Epidermal melanocyte (primary cell): ENCODE measurements around the gene NHERF2.

ENCODE experiments used
- DNase-seq: peaks from one replicate; pipeline ENCODE4 v3.0.0; 2011; ENCODE audit warnings: low spot score; ENCODE audit not compliant: insufficient read length

The NHERF2 gene

GRCh38 chr16:2026461-2027023, at the start of gene NHERF2:
Gene NHERF2 (plus strand): TSS chr16:2026902. CDS start chr16:2027006, 104 bp downstream.
- DNase-seq, result peak; percentile 78

GRCh38 chr16:1976951-1977874, 49.5 kb upstream of the NHERF2 start:
- no peak for DNase-seq

GRCh38 chr16:1977875-1978268, 48.8 kb upstream of the NHERF2 start:
- DNase-seq, result no peak

DNA sequence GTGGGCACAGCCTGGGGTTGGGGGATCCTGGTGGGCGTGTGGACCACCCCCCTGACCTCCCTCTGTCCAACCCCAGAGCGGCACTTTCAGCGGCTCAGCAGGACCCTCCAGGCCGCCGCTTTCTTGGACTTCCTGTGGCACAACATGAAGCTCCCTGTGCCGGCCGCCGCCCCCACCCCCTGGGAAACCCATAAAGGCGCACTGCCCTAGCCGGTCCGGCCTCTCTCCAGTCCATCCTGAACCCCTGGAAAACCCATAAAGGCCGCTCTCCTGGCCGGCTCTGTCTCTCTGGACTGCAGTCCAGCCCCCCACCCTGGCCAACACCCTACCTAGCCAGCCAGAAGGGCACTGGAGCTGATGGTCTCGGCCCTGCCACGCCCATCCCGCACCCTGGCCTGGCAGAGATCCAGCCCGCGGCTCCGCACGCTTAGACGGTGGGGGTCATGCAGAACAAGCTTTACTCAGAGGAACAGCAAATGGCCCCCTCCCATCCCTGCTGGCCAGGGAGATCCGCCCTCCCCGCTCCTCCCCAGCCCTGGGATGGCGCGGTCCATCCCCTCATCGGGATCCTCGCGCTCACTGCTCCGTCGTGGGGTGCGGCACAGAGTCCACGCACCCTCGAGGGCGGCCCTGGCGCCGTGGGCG, 48.1 kb upstream of the NHERF2 start:
- no peak for DNase-seq

GRCh38 chr16:1979271-1980029, 47.3 kb upstream of the NHERF2 start:
- no peak for DNase-seq

GRCh38 chr16:1980030-1980769, 46.5 kb upstream of the NHERF2 start:
- no peak for DNase-seq

GRCh38 chr16:1980770-1981087, 46.0 kb upstream of the NHERF2 start:
- DNase-seq, result no peak

DNA sequence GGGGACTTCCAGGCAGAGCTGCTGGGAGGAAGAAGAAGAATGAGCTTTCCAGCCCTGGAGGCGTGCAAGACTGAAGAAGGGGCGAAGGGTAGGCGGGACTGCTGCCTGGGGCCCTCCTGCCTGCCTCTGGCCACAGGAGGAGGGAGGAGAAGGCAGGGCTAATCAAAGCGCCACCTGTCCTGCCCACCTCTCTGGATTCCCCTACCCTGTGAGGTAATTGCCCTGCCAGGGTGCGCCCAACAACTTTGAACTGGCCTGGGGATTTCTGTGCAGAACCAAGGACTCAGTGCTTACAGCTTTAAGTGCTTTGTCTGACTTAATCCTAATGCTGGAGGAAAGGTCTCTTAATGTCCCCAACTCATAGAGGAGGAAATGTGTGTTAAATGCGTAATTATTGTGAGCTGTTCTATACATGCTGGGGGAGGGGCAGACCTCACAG, 45.3 kb upstream of the NHERF2 start, which contains the start of gene NOXO1:
NOXO1 (minus strand) TSS at position 72 of the 439 bp plus-strand sequence. CDS start 290 bp downstream, outside the sequence.
- DNase-seq, result no peak

- DNase-seq, result no peak
Measured at GRCh38 chr16:1982013-1982433, 44.7 kb upstream of the NHERF2 start.

DNA sequence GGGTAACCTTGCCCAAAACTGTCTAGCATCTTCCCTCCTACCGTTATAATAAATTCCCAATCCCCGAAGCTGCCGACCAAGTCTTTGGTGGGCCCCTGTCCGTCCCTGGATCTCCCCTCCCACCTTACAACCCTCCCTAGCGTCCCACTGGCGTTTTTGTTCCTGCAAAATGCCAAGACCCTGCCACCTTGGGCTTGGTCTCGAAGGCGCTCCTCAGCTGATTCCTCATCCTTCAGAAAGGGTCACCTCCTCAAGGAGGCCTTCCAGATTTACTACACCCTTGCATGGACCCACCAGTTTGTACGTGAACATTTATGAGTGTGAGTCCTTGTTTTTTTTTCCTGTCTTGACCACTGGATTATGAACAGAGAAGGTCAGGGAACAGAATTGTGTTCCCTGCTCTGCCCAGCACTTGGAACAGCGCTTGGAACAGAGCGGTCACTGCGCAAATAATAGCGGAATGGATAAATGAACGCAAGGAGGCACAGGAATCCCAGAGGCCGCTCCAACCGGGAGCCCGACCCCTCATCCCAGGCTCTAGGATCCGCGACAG, 43.6 kb upstream of the NHERF2 start:
- no peak for DNase-seq

DNA sequence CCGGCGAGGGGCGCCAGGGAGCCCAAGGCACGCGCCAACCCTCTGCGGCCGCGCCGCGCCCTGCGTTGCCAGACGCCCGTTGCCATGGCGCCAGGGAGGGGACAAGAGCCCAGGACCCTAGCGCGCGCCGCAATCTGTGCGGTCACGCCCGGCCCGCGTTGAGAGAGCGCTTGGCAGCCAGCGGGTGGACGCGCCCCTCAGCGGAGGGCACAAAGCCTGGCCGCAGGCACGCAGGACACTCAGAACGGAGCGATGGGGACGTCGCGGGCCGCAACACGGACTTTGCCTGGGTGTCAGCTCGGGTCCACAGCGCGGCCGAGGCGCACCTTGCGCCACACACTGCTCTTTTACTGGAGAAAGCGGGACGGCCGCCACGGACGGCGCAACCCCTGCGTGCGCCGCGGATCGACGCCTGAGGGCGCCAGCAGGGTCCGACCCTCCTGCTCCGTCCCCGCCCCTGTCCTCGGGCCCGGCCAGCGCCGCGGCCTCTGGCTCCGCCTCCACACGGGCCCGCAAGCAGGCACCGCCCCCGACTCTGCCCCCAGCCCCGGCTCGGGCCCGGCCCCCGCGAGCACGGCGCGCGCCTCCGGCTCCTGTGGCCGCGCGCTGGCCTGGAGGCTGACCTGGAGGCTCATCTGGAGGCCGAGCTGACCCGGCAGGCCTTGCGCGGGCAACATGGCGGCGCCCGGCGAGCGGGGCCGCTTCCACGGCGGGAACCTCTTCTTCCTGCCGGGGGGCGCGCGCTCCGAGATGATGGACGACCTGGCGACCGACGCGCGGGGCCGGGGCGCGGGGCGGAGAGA, 43.0 kb upstream of the NHERF2 start, which contains the start of gene GFER:
GFER (plus strand) TSS at position 650 of the 803 bp plus-strand sequence; CDS start at position 676, 26 bp downstream.
- peak; percentile 99 for DNase-seq

GRCh38 chr16:1984347-1985225, 42.1 kb upstream of the NHERF2 start:
- DNase-seq, result no peak

GRCh38 chr16:1985466-1986150, 41.1 kb upstream of the NHERF2 start:
- no peak for DNase-seq

- no peak for DNase-seq
Measured at GRCh38 chr16:1987198-1987597, 39.5 kb upstream of the NHERF2 start.

DNA sequence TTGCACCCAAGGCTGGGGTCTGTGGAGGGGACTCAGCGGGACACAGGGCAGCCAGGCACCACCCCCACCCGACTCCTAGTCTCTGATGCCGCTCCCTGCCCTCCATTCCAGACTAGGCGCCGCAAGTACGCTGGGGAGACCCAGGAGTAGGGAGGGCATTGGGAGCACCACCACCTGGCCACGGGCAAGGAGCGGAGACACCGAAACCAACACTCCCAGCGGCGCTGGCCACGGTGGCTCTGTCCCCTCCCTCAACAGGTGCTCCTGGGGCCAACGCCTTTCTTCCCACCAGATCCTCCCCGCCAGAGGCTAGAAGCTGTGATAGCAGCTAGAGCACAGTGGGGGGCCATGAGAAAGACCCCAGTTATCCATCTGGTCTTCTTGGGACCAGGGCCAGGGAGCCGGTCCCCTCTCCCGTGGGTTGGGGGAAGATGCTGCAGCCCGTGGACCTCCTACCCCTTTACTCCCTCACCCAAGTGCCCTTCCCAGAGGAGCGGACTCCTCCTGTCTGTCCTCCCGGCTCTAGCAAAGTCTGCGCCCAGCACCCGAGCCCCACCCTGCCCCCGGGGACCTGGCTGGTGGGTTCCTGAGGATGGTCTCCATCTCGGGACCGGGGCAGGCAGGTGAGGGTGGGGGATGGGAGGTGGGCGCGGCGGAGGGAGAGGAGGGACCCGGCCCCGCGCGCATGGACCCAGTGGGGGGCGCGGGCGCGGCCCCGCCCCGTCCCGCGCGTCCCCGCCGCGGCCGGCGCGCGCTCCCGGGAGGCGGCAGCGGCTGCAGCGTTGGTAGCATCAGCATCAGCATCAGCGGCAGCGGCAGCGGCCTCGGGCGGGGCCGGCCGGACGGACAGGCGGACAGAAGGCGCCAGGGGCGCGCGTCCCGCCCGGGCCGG, 37.2 kb upstream of the NHERF2 start, which contains the start of gene SYNGR3:
SYNGR3 (plus strand) TSS at position 762 of the 892 bp plus-strand sequence. CDS start 133 bp downstream, outside the sequence.
- no peak for DNase-seq

GRCh38 chr16:1990101-1990350, 36.7 kb upstream of the NHERF2 start:
- no peak for DNase-seq
